Peyer's patch (tissue), 4 donors: ENCODE measurements around the gene SPATS2. TPM values are rescaled to one million over a fixed set of nuclear protein-coding genes. Genes with fewer than 3 reads are reported as not detected.

Experiments used
- DNase-seq, 3 donors: peaks; one replicate each; pipeline ENCODE4 v3.0.0-alpha.2; 2017 to 2019
- H3K27ac ChIP-seq, 4 donors: fragments of 200-600 bp; sonication (generic); one replicate each; pipeline ENCODE4 v1.5.1; 2016 to 2019
- H3K27me3 ChIP-seq, 2 donors: fragments of 200-600 bp; sonication (generic); one replicate each; pipeline ENCODE4 v1.5.1; 2019
- H3K36me3 ChIP-seq, 3 donors: fragments of 200-600 bp; sonication (generic); one replicate each; pipeline ENCODE4 v1.5.1; 2016 to 2019
- H3K4me1 ChIP-seq, 4 donors: fragments of 200-600 bp; sonication (generic); one replicate each; pipeline ENCODE4 v1.5.1; 2016 to 2019
- H3K4me3 ChIP-seq, 4 donors: fragments of 200-600 bp; sonication (generic); 1 replicate in 3 of 4; 2 replicates in 1 of 4; pipeline ENCODE4 v1.5.1; 2016 to 2019; ENCODE audit warnings: mild to moderate bottlenecking in 1 of 4
- H3K9me3 ChIP-seq, 4 donors: fragments of 200-600 bp; sonication (generic); one replicate each; pipeline ENCODE4 v1.5.1; 2016 to 2019; ENCODE audit warnings: mild to moderate bottlenecking in 1 of 4
- POLR2A ChIP-seq, 2 donors: fragments of 450-650 bp; IDR thresholded peaks; one replicate each; pipeline ENCODE4 v1.5.1; 2017; ENCODE audit warnings: antibody characterized with exemption in 2 of 2, mild to moderate bottlenecking in 2 of 2, moderate library complexity in 2 of 2
- total RNA-seq, 4 donors: library from RNA; depleted of rRNA; stranded (reverse); fragments of >200 nt; gene quantifications; one replicate each; pipeline ENCODE4 v1.1.0, GENCODE V29; 2016
- TF ChIP-seq, protein P1 (sequence below), 6 experiments: fragments of 450-650 bp in 4 of 6; fragments of 200-600 bp in 2 of 6; sonication (generic) in 1 of 6; IDR thresholded peaks; one replicate each; pipeline ENCODE4 v1.5.1; 2017 to 2019; ENCODE audit warnings: antibody characterized with exemption in 6 of 6, mild to moderate bottlenecking in 3 of 6, moderate library complexity in 1 of 6

Gene SPATS2
- total RNA-seq, 4 donors from 2014 or later = 20.2 to 49.5 (median 24.8) TPM

DNA sequence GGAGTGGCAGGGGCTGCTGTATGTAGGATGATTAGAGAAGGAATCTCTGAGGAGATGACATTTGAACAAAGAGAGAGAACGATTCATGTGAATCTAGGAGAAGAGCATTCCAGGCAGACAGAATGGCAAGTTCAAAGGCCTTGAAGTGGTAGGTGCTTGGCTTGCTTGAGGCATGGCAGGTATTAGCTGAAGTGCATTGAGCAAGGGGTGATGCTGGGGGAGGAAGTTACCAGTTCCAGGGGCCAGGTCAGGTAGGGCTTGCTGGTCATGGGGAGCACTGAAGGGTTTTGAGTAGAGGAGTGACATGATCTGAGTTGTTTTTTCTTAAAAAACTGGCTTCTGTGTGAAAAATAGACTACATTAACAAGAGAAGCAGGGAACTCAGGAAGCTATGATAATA is 71.8 kb downstream of the SPATS2 start:
- no peaks in the 10 kb centered on the region for H3K9me3 ChIP-seq
- H3K27me3 ChIP-seq = no peaks in the 10 kb centered on the region
- no peaks in the 10 kb centered on the region for H3K4me1 ChIP-seq
- DNase-seq = no peak
- TF ChIP-seq, protein P1, sequence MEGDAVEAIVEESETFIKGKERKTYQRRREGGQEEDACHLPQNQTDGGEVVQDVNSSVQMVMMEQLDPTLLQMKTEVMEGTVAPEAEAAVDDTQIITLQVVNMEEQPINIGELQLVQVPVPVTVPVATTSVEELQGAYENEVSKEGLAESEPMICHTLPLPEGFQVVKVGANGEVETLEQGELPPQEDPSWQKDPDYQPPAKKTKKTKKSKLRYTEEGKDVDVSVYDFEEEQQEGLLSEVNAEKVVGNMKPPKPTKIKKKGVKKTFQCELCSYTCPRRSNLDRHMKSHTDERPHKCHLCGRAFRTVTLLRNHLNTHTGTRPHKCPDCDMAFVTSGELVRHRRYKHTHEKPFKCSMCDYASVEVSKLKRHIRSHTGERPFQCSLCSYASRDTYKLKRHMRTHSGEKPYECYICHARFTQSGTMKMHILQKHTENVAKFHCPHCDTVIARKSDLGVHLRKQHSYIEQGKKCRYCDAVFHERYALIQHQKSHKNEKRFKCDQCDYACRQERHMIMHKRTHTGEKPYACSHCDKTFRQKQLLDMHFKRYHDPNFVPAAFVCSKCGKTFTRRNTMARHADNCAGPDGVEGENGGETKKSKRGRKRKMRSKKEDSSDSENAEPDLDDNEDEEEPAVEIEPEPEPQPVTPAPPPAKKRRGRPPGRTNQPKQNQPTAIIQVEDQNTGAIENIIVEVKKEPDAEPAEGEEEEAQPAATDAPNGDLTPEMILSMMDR (IDR thresholded peaks at IDR 0.05) = no peak
- no peak for TF ChIP-seq POLR2A (IDR thresholded peaks at IDR 0.05)
- no peak overlapping the region for H3K4me3 ChIP-seq
- no peaks in the 10 kb centered on the region for H3K36me3 ChIP-seq
- no peak overlapping the region for H3K27ac ChIP-seq

DNA sequence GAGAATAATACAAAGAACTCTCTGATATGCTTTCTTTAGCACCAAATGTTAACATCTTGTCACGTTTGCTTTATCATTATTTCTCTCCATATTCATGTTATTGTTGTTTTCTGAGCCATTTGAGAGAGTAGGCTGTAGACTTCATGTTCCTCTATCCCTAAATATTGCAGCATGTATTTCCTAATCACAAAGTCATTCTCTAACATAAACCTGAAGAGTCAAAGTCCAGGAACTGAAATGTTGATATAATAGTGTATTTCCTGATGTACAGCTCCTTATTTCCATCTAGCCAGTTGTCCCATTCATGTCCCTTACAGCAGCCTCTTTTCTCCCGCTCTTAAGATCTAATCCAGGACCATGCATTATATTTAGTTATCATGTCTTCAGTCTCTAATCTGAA is 72.8 kb downstream of the SPATS2 start:
- DNase-seq = no peak
- Histone ChIP-seq H3K36me3 (no peaks in the 10 kb centered on the region), H3K9me3 (no peaks in the 10 kb centered on the region), H3K27me3 (no peaks in the 10 kb centered on the region), H3K4me1 (no peaks in the 10 kb centered on the region), H3K4me3 (no peak overlapping the region), H3K27ac (no peak overlapping the region)
- TF ChIP-seq, protein P1 (IDR thresholded peaks at IDR 0.05) = no peak

DNA sequence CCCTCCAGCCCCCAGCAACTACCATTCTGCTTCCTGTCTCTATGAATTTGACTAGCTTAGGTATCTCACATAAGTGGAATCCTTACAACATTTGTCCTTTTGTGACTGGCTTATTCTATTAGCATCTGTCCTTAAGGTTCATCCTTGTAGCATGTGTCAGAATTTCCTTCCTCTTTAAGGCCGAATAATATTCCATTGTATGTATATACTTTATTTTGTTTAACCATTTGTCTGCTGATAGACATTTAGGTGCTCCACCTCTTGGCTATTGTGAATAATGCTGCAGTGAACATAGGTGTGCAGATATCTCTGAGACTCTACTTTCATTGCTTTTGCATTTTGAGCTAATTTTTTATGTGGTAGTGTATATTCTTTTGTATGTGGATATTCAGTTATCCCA is 75.7 kb downstream of the SPATS2 start:
- H3K27ac ChIP-seq = no peak overlapping the region
- no peaks in the 10 kb centered on the region for H3K27me3 ChIP-seq
- no peaks in the 10 kb centered on the region for H3K4me1 ChIP-seq
- no peaks in the 10 kb centered on the region for H3K36me3 ChIP-seq
- no peak overlapping the region for H3K4me3 ChIP-seq
- no peaks in the 10 kb centered on the region for H3K9me3 ChIP-seq
- no peak for TF ChIP-seq POLR2A (IDR thresholded peaks at IDR 0.05)
- TF ChIP-seq, protein P1 (IDR thresholded peaks at IDR 0.05) = no peak
- DNase-seq = no peak

DNA sequence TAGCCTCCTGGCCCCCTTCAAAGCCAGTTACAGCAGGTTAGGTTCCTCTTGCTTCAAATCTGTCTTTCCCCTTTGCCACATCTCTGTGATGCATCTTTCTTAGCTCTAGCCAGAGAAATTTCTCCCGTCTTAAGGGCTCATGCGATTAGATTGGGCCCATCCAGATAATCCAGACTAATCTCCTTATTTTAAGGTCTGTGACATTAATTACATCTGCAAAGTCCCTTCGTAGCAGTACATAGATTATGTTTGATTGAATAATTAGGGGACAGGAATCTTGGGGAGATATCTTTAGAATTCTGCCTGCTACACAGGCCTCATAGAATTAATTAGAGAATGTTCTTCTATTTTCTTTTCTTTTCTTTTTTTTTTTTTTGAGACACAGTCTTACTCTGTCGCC is 79.3 kb downstream of the SPATS2 start:
- no peaks in the 10 kb centered on the region for H3K27me3 ChIP-seq
- H3K36me3 ChIP-seq = no peaks in the 10 kb centered on the region
- TF ChIP-seq, protein P1 (IDR thresholded peaks at IDR 0.05) = no peak
- no peak for TF ChIP-seq POLR2A (IDR thresholded peaks at IDR 0.05)
- no peak overlapping the region for H3K27ac ChIP-seq
- H3K4me3 ChIP-seq = no peak overlapping the region
- no peak for DNase-seq
- no peaks in the 10 kb centered on the region for H3K4me1 ChIP-seq
- no peaks in the 10 kb centered on the region for H3K9me3 ChIP-seq

DNA sequence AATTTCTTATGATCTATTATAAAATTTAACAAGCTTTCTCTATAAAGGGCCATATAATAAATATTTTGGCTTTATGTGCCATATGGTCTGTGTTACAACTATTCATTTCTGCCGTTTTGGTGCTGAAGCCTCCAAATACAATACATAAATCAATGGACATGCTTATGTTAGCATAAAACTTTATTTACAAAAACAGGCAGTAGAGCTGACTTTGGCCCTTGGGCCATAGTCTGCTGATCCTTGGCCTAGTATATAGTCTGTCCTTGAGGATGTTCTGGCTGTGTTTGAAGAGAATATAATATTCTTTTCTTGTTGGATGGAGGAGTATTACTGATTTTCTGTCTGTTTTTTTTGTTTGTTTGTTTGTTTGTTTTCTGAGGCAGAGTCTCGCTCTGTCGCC is 81.6 kb downstream of the SPATS2 start:
- TF ChIP-seq, protein P1 (IDR thresholded peaks at IDR 0.05) = no peak
- TF ChIP-seq POLR2A (IDR thresholded peaks at IDR 0.05) = no peak

More for the DNA sequence above, 81.6 kb downstream of the SPATS2 start:
- Histone ChIP-seq H3K4me1 (no peaks in the 10 kb centered on the region), H3K27me3 (no peaks in the 10 kb centered on the region), H3K9me3 (no peaks in the 10 kb centered on the region), H3K36me3 (no peaks in the 10 kb centered on the region), H3K4me3 (no peak overlapping the region), H3K27ac (no peak overlapping the region)
- no peak for DNase-seq
